SK-N-SH (cell line): ENCODE results near the gene TOMM40. TPM values are rescaled to one million over a fixed set of nuclear protein-coding genes. Genes with fewer than 3 reads are reported as not detected.

Experiments used
- CTCF ChIA-PET: fragments of 300-600, 350-600 bp; formaldehyde crosslinking; extraction: SDS; loops from one replicate; lab custom pipeline; 2021; lab: Yijun Ruan, JAX
- POLR2A ChIA-PET: fragments of 350-600 bp; sonication (Branson Sonifier 250); formaldehyde crosslinking; extraction: SDS; loops from one replicate; lab custom pipeline; 2020; ENCODE audit warnings: antibody characterized with exemption, inconsistent platforms; lab: Yijun Ruan, JAX
- DNase-seq: peaks from one replicate; pipeline ENCODE4 v3.0.0; 2012
- H2AFZ ChIP-seq: fragments of 200-600 bp; sonication (generic); 2 replicates; pipeline ENCODE4 v1.8.1; 2016; ENCODE audit warnings: antibody characterized with exemption, mild to moderate bottlenecking, low read depth
- H3F3A ChIP-seq: fragments of 200-600 bp; sonication (generic); replicated peaks from 2 replicates; pipeline ENCODE3; 2016; ENCODE audit warnings: antibody characterized with exemption, mild to moderate bottlenecking; ENCODE audit not compliant: insufficient read depth
- H3K27ac ChIP-seq, 2 experiments: fragments of 200-500 bp in 1 of 2; fragments of 200-600 bp in 1 of 2; sonication (Bioruptor generic) in 1 of 2; sonication (generic), shearing (Covaris generic) in 1 of 2; 2 replicates each; pipeline versions ENCODE4 v1.5.1 to v1.6.1; 2014 to 2016; ENCODE audit warnings: low read depth in 2 of 2, inconsistent platforms in 1 of 2, low read length in 1 of 2, mild to moderate bottlenecking in 1 of 2, mixed read lengths in 1 of 2
- H3K27me3 ChIP-seq: fragments of 200-600 bp; sonication (generic), shearing (Covaris generic); 2 replicates; pipeline ENCODE4 v1.6.1; 2016; ENCODE audit warnings: mixed run types; ENCODE audit not compliant: insufficient read depth
- H3K36me3 ChIP-seq, 2 experiments: fragments of 200-500 bp in 1 of 2; fragments of 200-600 bp in 1 of 2; sonication (Bioruptor generic) in 1 of 2; sonication (generic) in 1 of 2; replicated peaks in 1 of 2; 2 replicates each; pipeline versions ENCODE3 to v1.5.1; 2014 to 2016; ENCODE audit warnings: low read length in 1 of 2, mild to moderate bottlenecking in 1 of 2; ENCODE audit not compliant: insufficient read depth in 2 of 2, control insufficient read depth in 1 of 2
- H3K4me1 ChIP-seq, 2 experiments: fragments of 200-500 bp in 1 of 2; fragments of 200-600 bp in 1 of 2; sonication (Bioruptor generic) in 1 of 2; sonication (generic), shearing (Covaris generic) in 1 of 2; 2 replicates each; pipeline versions ENCODE4 v1.5.1 to v1.6.1; 2014 to 2016; ENCODE audit warnings: low read depth in 1 of 2, low read length in 1 of 2, mixed run types in 1 of 2; ENCODE audit not compliant: insufficient read depth in 2 of 2, control insufficient read depth in 1 of 2
- H3K4me2 ChIP-seq: fragments of 200-600 bp; sonication (generic), shearing (Covaris generic); 2 replicates; pipeline ENCODE4 v1.6.1; 2017; ENCODE audit warnings: mixed run types
- H3K4me3 ChIP-seq, 2 experiments: fragments of 200-500 bp in 1 of 2; fragments of 200-600 bp in 1 of 2; sonication (Bioruptor generic) in 1 of 2; sonication (generic), shearing (Covaris generic) in 1 of 2; 2 replicates each; pipeline versions ENCODE4 v1.5.1 to v1.8.1; 2014 to 2016; ENCODE audit warnings: low read depth in 2 of 2, inconsistent platforms in 1 of 2, low read length in 1 of 2, mild to moderate bottlenecking in 1 of 2, mixed read lengths in 1 of 2, moderate library complexity in 1 of 2
- H3K79me2 ChIP-seq: fragments of 200-600 bp; sonication (generic); 2 replicates; pipeline ENCODE4 v1.8.1; 2017; ENCODE audit warnings: mild to moderate bottlenecking; ENCODE audit not compliant: insufficient read depth
- H3K9ac ChIP-seq: fragments of 200-600 bp; sonication (generic); 2 replicates; pipeline ENCODE4 v1.6.1; 2017; ENCODE audit warnings: mixed run types
- H3K9me2 ChIP-seq: fragments of 200-600 bp; sonication (generic); 2 replicates; pipeline ENCODE4 v1.6.1; 2017; ENCODE audit warnings: mixed run types
- H3K9me3 ChIP-seq: fragments of 200-600 bp; sonication (generic); 2 replicates; pipeline ENCODE4 v1.6.1; 2017; ENCODE audit warnings: mixed run types, mild to moderate bottlenecking, moderate library complexity
- H4K20me1 ChIP-seq: fragments of 200-600 bp; sonication (generic); 2 replicates; pipeline ENCODE4 v1.6.1; 2017; ENCODE audit warnings: mild to moderate bottlenecking, mixed run types; ENCODE audit not compliant: insufficient read depth
- EP300 ChIP-seq, 2 experiments: IDR thresholded peaks; 2 replicates each; pipeline versions ENCODE4 v1.4.0 to v1.6.1; 2012; ENCODE audit warnings: borderline replicate concordance in 1 of 2, low read depth in 1 of 2, low read length in 1 of 2
- EZH2phosphoT487 ChIP-seq: fragments of 200-600 bp; sonication (generic); IDR thresholded peaks from 2 replicates; pipeline ENCODE4 v1.6.1; 2017; ENCODE audit warnings: low read depth, mixed run types, mild to moderate bottlenecking, antibody characterized with exemption, moderate library complexity, borderline replicate concordance
- FOXJ3 ChIP-seq: sonication (generic); formaldehyde crosslinking; IDR thresholded peaks from 2 replicates; pipeline ENCODE4 v1.5.1; 2020; ENCODE audit warnings: mild to moderate bottlenecking, missing genetic modification reagents
- GABPA ChIP-seq: IDR thresholded peaks from 2 replicates; pipeline ENCODE4 v1.4.0; 2012; ENCODE audit warnings: low read depth, mild to moderate bottlenecking
- GATA2 ChIP-seq: sonication (generic); formaldehyde crosslinking; IDR thresholded peaks from 2 replicates; pipeline ENCODE4 v1.5.0; 2020; ENCODE audit warnings: mild to moderate bottlenecking, missing genetic modification reagents
- MEF2A ChIP-seq: IDR thresholded peaks from 2 replicates; pipeline ENCODE4 v1.4.0; 2012; ENCODE audit warnings: low read depth, borderline replicate concordance
- NFIC ChIP-seq: IDR thresholded peaks from 2 replicates; pipeline ENCODE4 v1.4.0; 2012; ENCODE audit warnings: borderline replicate concordance
- POLR2AphosphoS5 ChIP-seq: IDR thresholded peaks from 2 replicates; pipeline ENCODE4 v1.6.1; 2012; ENCODE audit warnings: low read depth, low read length
- RAD21 ChIP-seq: IDR thresholded peaks from 2 replicates; pipeline ENCODE4 v1.6.1; 2012; ENCODE audit warnings: mild to moderate bottlenecking, low read length
- SMC3 ChIP-seq: IDR thresholded peaks from 2 replicates; pipeline ENCODE4 v1.6.1; 2012; ENCODE audit warnings: low read depth, low read length, improper control_type of control experiment
- TCF12 ChIP-seq: IDR thresholded peaks from 2 replicates; pipeline ENCODE4 v1.4.0; 2012
- YY1 ChIP-seq: IDR thresholded peaks from 2 replicates; pipeline ENCODE4 v1.4.0; 2012; ENCODE audit warnings: low read depth, mild to moderate bottlenecking
- WGBS: methylation state at CpG from one replicate; pipeline ENCODE4 v1.1.6; 2017; ENCODE audit warnings: low lambda C conversion rate; 5-methylcytosine and 5-hydroxymethylcytosine counted together
- polyA plus RNA-seq, 3 experiments: library from polyadenylated mRNA; depleted of rRNA; stranded (reverse); fragments of >200 nt; gene quantifications; 2 replicates each; pipeline ENCODE4 v1.2.3, GENCODE V29; 2012
- TF ChIP-seq, protein P1 (sequence below): IDR thresholded peaks from 2 replicates; pipeline ENCODE4 v1.4.0; 2012; ENCODE audit warnings: low read depth, borderline replicate concordance
- TF ChIP-seq, protein P2 (sequence below): fragments of 150-350 bp; IDR thresholded peaks from 2 replicates; pipeline ENCODE4 v1.6.1; 2016; ENCODE audit warnings: mild to moderate bottlenecking, low read depth, low read length
- TF ChIP-seq, protein P3 (sequence below): fragments of 200-600 bp; sonication (generic); IDR thresholded peaks from 2 replicates; pipeline ENCODE4 v1.6.1; 2017; ENCODE audit warnings: antibody characterized with exemption, mild to moderate bottlenecking, moderate library complexity
- TF ChIP-seq, protein P4 (sequence below): IDR thresholded peaks from 2 replicates; pipeline ENCODE4 v1.4.0; 2012; ENCODE audit warnings: low read depth, borderline replicate concordance
- TF ChIP-seq, protein P5 (sequence below): IDR thresholded peaks from 2 replicates; pipeline ENCODE4 v1.6.1; 2012; ENCODE audit warnings: mild to moderate bottlenecking, low read depth, low read length, moderate library complexity

The TOMM40 gene
- polyA plus RNA-seq, 1 of the 3 experiments (the other 2 are of a cell fraction), result 78.9 TPM

DNA sequence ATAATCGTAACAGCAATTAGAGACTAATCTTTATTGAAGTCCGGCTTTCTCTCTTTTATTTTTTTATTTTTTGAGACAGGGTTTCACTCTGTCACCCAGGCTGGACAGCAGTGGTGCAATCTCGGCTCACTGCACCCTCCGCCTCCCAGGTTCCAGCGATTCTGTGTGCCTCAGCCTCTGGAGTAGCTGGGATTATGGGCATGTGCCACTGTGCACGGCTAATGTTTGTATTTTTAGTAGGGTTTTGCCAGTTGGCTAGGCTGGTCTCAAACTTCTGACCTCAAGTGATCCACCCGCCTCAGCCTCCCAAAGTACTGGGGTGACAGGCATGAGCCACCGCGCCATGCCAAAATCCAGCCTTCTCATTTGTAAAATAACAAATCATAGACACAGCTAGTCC, 58.5 kb downstream of the TOMM40 start (continued):
- no peak for TF ChIP-seq TCF12
- no peak for TF ChIP-seq YY1
- TF ChIP-seq, protein P1, sequence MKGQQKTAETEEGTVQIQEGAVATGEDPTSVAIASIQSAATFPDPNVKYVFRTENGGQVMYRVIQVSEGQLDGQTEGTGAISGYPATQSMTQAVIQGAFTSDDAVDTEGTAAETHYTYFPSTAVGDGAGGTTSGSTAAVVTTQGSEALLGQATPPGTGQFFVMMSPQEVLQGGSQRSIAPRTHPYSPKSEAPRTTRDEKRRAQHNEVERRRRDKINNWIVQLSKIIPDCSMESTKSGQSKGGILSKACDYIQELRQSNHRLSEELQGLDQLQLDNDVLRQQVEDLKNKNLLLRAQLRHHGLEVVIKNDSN, result no peak
- TF ChIP-seq EZH2phosphoT487, result no peak

DNA sequence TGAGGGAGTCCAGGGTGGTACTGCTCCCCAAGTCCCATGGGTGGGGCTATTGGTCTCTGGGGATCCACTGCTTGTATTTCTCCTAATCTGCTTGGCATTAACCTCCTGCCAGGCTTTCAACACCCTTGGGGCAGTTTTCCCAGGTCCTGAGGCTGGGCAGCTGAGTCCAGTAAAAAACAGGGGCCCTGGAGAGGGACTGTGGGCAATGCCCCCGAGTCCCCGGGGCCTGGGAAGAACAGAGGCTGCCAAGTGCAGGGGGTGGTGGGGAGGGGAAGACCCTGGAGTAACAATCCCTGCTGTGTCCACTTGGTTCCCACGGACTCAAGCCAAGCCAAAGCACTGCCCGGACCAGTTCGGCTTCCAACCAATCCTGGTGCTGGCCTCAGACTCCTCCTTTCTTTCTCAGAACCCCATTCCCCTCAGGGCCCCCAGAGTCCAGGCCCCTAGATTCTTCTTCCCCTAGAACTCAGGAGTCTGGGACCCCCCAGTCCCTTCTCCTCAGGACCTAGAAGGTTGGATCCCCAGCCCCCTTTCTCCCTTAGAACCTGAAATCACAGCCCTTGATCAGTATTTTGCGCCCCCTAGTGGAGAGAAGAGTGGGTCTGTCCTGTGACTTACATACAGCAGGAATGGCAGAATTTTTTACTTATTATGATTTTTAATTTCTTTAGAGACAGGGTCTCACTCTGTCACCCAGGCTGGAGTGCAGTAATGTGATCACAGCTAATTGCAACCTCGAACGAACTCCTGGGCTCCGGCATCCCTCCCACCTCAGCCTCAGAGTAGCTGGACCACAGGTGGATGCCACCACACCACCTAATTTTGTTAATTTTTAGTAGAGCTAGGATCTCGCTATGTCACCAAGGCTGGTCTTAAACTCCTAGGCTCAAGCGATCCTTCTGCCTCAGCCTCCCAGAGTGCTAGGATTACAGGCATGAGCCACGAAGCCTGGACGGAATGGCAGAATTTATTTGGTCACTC, 60.4 kb downstream of the TOMM40 start:
- Histone ChIP-seq H3K27ac (no peak overlapping the region; a peak in 1 of 4 replicates), H3F3A (peaks cover 10% of the 10 kb centered on the region), H3K4me3 (no peak overlapping the region; a peak in 1 of 4 replicates), H3K4me2 (no peak overlapping the region), H3K9ac (no peak overlapping the region), H2AFZ (no peak overlapping the region), H3K9me3 (no peaks in the 10 kb centered on the region), H3K79me2 (peaks cover 16% of the 10 kb centered on the region), H3K4me1 (peaks cover 0 to 14% of the 10 kb centered on the region in 2 experiments; a peak in 2 of 4 replicates), H3K36me3 (peaks cover 3 to 6% of the 10 kb centered on the region in 2 experiments), H3K9me2 (no peaks in the 10 kb centered on the region), H4K20me1 (peaks cover 10% of the 10 kb centered on the region), H3K27me3 (no peaks in the 10 kb centered on the region)
- 51% methylated on average over 11 of the region's 13 CpGs for WGBS
- DNase-seq, result peak; percentile 82
- POLR2A ChIA-PET, result no interaction called here
- CTCF ChIA-PET, result interaction anchor here (0.6 to 10.2 kb wide), 25 partner anchors 9 to 227 kb away, joined by 3 to 131 read pairs (median 4); partner anchors contain the start of genes APOE and NECTIN2
- TF ChIP-seq EP300 (IDR thresholded peaks at IDR 0.05; ENCODE audit: borderline replicate concordance in 1 of 2, low read depth in 1 of 2, low read length in 1 of 2) (no peak), SMC3 (peak; percentile 74), GABPA (no peak), YY1 (no peak), FOXJ3 (no peak), TCF12 (no peak), MEF2A (no peak), RAD21 (peak; percentile 72), GATA2 (peak; percentile 62), NFIC (no peak), POLR2AphosphoS5 (no peak), EZH2phosphoT487 (no peak)
- TF ChIP-seq, protein P2, sequence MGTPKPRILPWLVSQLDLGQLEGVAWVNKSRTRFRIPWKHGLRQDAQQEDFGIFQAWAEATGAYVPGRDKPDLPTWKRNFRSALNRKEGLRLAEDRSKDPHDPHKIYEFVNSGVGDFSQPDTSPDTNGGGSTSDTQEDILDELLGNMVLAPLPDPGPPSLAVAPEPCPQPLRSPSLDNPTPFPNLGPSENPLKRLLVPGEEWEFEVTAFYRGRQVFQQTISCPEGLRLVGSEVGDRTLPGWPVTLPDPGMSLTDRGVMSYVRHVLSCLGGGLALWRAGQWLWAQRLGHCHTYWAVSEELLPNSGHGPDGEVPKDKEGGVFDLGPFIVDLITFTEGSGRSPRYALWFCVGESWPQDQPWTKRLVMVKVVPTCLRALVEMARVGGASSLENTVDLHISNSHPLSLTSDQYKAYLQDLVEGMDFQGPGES, result no peak
- TF ChIP-seq, protein P3, sequence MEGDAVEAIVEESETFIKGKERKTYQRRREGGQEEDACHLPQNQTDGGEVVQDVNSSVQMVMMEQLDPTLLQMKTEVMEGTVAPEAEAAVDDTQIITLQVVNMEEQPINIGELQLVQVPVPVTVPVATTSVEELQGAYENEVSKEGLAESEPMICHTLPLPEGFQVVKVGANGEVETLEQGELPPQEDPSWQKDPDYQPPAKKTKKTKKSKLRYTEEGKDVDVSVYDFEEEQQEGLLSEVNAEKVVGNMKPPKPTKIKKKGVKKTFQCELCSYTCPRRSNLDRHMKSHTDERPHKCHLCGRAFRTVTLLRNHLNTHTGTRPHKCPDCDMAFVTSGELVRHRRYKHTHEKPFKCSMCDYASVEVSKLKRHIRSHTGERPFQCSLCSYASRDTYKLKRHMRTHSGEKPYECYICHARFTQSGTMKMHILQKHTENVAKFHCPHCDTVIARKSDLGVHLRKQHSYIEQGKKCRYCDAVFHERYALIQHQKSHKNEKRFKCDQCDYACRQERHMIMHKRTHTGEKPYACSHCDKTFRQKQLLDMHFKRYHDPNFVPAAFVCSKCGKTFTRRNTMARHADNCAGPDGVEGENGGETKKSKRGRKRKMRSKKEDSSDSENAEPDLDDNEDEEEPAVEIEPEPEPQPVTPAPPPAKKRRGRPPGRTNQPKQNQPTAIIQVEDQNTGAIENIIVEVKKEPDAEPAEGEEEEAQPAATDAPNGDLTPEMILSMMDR, result peak; percentile 95
- TF ChIP-seq, protein P4, sequence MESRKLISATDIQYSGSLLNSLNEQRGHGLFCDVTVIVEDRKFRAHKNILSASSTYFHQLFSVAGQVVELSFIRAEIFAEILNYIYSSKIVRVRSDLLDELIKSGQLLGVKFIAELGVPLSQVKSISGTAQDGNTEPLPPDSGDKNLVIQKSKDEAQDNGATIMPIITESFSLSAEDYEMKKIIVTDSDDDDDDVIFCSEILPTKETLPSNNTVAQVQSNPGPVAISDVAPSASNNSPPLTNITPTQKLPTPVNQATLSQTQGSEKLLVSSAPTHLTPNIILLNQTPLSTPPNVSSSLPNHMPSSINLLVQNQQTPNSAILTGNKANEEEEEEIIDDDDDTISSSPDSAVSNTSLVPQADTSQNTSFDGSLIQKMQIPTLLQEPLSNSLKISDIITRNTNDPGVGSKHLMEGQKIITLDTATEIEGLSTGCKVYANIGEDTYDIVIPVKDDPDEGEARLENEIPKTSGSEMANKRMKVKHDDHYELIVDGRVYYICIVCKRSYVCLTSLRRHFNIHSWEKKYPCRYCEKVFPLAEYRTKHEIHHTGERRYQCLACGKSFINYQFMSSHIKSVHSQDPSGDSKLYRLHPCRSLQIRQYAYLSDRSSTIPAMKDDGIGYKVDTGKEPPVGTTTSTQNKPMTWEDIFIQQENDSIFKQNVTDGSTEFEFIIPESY, result no peak
- TF ChIP-seq, protein P5, sequence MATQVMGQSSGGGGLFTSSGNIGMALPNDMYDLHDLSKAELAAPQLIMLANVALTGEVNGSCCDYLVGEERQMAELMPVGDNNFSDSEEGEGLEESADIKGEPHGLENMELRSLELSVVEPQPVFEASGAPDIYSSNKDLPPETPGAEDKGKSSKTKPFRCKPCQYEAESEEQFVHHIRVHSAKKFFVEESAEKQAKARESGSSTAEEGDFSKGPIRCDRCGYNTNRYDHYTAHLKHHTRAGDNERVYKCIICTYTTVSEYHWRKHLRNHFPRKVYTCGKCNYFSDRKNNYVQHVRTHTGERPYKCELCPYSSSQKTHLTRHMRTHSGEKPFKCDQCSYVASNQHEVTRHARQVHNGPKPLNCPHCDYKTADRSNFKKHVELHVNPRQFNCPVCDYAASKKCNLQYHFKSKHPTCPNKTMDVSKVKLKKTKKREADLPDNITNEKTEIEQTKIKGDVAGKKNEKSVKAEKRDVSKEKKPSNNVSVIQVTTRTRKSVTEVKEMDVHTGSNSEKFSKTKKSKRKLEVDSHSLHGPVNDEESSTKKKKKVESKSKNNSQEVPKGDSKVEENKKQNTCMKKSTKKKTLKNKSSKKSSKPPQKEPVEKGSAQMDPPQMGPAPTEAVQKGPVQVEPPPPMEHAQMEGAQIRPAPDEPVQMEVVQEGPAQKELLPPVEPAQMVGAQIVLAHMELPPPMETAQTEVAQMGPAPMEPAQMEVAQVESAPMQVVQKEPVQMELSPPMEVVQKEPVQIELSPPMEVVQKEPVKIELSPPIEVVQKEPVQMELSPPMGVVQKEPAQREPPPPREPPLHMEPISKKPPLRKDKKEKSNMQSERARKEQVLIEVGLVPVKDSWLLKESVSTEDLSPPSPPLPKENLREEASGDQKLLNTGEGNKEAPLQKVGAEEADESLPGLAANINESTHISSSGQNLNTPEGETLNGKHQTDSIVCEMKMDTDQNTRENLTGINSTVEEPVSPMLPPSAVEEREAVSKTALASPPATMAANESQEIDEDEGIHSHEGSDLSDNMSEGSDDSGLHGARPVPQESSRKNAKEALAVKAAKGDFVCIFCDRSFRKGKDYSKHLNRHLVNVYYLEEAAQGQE, result no peak
- TF ChIP-seq, protein P1, result no peak
